Mesodermal cell (in vitro differentiated cells): ENCODE measurements around the gene SCEL.

Source experiments
- H3K27ac ChIP-seq: 2 replicates; pipeline ENCODE4 v1.7.0; 2013; ENCODE audit warnings: mild to moderate bottlenecking, low read depth, low read length, moderate library complexity; ENCODE audit not compliant: severe bottlenecking
- H3K36me3 ChIP-seq: 2 replicates; pipeline ENCODE4 v1.7.1; 2013; ENCODE audit warnings: mild to moderate bottlenecking, low read length, moderate library complexity; ENCODE audit not compliant: control insufficient read depth, insufficient read depth
- H3K4me1 ChIP-seq: one replicate; pipeline ENCODE4 v1.7.1; 2013; ENCODE audit warnings: mild to moderate bottlenecking, low read length; ENCODE audit not compliant: insufficient read depth, control insufficient read depth, poor library complexity, severe bottlenecking
- H3K4me3 ChIP-seq: 2 replicates; pipeline ENCODE4 v1.7.0; 2013; ENCODE audit warnings: low read length, control low read depth, mild to moderate bottlenecking; ENCODE audit not compliant: insufficient read depth, poor library complexity, severe bottlenecking; ENCODE audit errors: extremely low read depth
- H3K9me3 ChIP-seq: 2 replicates; pipeline ENCODE4 v1.7.1; 2013; ENCODE audit warnings: mild to moderate bottlenecking, low read length, moderate library complexity; ENCODE audit not compliant: control insufficient read depth
- WGBS, 2 experiments: methylation state at CpG; one replicate each; pipeline ENCODE4 v1.1.5; 2013; ENCODE audit warnings: missing lambda C conversion rate in 2 of 2; ENCODE audit not compliant: insufficient coverage in 2 of 2; 5-methylcytosine and 5-hydroxymethylcytosine counted together

Gene SCEL

GRCh38 chr13:77563111-77563510 is 27.6 kb downstream of the SCEL start:
- Histone ChIP-seq H3K4me1 (no peaks in the 10 kb centered on the region), H3K27ac (no peak overlapping the region), H3K4me3 (no peak overlapping the region), H3K9me3 (no peaks in the 10 kb centered on the region), H3K36me3 (no peaks in the 10 kb centered on the region)
- WGBS, 2 experiments = no CpG with 5 or more reads among the region's 1 CpG

DNA sequence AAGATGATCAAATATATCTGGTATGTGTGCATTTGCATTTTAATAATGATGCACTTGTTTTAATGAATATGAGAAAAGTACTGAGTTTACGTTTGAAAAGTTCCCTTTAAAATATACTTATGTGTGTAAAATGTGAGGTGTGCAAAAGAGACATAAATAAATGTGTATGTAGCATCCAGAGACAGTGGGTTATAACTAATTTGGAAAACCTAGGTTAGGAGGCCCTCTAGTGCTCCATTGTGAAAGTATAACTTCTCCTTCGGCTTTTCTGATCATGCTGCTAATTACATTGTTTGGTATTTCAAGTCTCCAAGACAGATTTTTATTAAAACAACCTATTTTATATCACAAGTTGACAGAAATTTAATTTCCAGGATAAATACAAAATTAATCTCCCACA is 30.1 kb downstream of the SCEL start:
- Histone ChIP-seq H3K27ac (no peak overlapping the region), H3K4me3 (no peak overlapping the region), H3K36me3 (no peaks in the 10 kb centered on the region), H3K4me1 (no peaks in the 10 kb centered on the region), H3K9me3 (no peaks in the 10 kb centered on the region)
- 0% methylated on average over 1 of the region's 2 CpGs; no CpG with 5 or more reads in 1 of the 2 experiments for WGBS, 2 experiments

- Histone ChIP-seq H3K4me3 (no peak overlapping the region), H3K36me3 (no peaks in the 10 kb centered on the region), H3K4me1 (no peaks in the 10 kb centered on the region), H3K27ac (no peak overlapping the region), H3K9me3 (no peaks in the 10 kb centered on the region)
- 83 to 92% methylated on average over 3 to 5 of the region's 5 CpGs for WGBS, 2 experiments
Measured at GRCh38 chr13:77571956-77572355, 36.5 kb downstream of the SCEL start.

DNA sequence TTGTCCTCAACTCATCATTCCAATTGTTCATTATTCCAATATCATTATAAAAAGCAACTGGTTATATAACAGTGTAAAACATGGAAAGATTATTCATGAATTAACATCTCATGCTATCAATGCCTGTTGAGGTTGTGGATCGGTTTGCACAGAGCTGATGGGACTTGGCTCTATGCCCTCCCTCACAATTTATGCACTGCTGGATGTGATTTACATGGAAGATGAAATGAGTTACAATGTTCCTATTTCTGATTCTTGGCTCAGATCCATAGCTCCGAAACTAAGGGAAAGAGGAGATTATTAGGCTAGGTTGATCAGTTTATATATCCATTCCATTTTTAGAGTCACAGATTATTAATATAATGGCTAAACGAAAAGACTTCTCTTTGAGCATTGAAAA is 38.6 kb downstream of the SCEL start:
- H3K4me1 ChIP-seq = no peaks in the 10 kb centered on the region
- H3K9me3 ChIP-seq = no peaks in the 10 kb centered on the region
- H3K36me3 ChIP-seq = no peaks in the 10 kb centered on the region
- H3K27ac ChIP-seq = no peak overlapping the region
- no peak overlapping the region for H3K4me3 ChIP-seq
- 100% methylated on average over 1 of the region's 3 CpGs; no CpG with 5 or more reads in 1 of the 2 experiments for WGBS, 2 experiments

- Histone ChIP-seq H3K27ac (no peak overlapping the region), H3K4me1 (no peaks in the 10 kb centered on the region), H3K9me3 (no peaks in the 10 kb centered on the region), H3K36me3 (no peaks in the 10 kb centered on the region), H3K4me3 (no peak overlapping the region)
- 100% methylated on average over 2 of the region's 2 CpGs; no CpG with 5 or more reads in 1 of the 2 experiments for WGBS, 2 experiments
Measured at GRCh38 chr13:77579959-77580358, 44.5 kb downstream of the SCEL start.

DNA sequence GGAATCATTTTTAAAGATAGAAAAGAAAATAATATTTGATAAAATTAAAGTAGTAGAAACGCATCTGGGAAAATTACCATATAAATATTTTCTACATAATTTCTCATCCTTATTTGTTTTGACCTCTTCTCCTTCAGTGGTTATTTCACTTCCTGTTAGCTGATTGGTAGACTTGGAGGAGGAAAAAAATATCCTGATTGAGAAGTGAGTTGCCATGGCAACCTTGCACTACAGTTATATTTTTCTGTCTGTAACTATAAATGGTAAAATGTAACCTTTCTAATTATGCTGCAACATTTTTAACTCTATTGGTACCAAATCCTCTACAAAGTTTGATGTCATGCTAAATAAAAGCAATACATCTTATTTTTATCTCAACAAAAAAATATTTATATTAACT is 45.2 kb downstream of the SCEL start:
- Histone ChIP-seq H3K36me3 (no peaks in the 10 kb centered on the region), H3K4me1 (no peaks in the 10 kb centered on the region), H3K27ac (no peak overlapping the region), H3K4me3 (no peak overlapping the region), H3K9me3 (no peaks in the 10 kb centered on the region)
- no CpG with 5 or more reads among the region's 1 CpG for WGBS, 2 experiments

DNA sequence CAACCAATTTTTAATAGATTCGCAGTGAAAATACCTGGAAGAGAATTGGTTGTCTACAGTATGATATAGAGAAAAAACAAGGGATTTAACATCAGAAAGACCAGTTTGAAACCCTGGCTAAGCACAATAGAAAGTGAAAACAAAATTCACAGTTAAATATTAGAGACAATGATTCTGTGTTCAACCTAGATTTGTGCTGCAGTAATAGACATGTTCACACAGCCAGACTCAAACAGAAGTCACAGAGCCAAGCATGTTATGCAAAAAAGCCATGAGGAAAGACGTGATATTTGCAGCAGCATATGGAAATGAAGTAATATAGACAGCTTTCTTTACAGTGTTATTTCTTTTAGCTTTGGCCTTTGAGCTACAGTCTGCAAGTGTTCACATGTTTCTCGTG is 48.1 kb downstream of the SCEL start:
- no peak overlapping the region for H3K4me3 ChIP-seq
- 89 to 100% methylated on average over 2 to 3 of the region's 3 CpGs for WGBS, 2 experiments
- H3K36me3 ChIP-seq = no peaks in the 10 kb centered on the region
- H3K4me1 ChIP-seq = no peaks in the 10 kb centered on the region
- H3K27ac ChIP-seq = no peak overlapping the region
- no peaks in the 10 kb centered on the region for H3K9me3 ChIP-seq

DNA sequence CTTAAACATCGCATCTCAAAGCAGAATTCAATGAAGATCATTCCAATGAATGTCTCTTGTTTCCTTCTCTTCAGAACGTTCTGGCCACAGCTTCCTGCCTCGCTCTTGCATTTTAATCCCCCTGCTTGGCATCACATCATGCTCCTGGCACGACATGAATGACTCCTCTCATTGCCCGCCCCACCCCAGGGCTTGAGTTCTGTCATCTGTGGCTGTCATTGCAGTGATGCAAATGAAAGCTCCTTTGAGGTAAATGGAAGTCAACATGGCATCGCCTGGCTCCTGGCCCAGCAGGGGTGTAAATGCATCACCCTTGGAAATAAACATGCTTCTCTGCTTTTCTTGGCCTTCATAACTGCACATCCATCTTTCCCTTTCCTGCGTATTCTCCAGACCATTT is 48.6 kb downstream of the SCEL start:
- 72 to 75% methylated on average over 5 to 6 of the region's 7 CpGs for WGBS, 2 experiments
- no peak overlapping the region for H3K4me3 ChIP-seq
- H3K4me1 ChIP-seq = no peaks in the 10 kb centered on the region
- no peaks in the 10 kb centered on the region for H3K9me3 ChIP-seq
- H3K27ac ChIP-seq = no peak overlapping the region
- H3K36me3 ChIP-seq = no peaks in the 10 kb centered on the region

DNA sequence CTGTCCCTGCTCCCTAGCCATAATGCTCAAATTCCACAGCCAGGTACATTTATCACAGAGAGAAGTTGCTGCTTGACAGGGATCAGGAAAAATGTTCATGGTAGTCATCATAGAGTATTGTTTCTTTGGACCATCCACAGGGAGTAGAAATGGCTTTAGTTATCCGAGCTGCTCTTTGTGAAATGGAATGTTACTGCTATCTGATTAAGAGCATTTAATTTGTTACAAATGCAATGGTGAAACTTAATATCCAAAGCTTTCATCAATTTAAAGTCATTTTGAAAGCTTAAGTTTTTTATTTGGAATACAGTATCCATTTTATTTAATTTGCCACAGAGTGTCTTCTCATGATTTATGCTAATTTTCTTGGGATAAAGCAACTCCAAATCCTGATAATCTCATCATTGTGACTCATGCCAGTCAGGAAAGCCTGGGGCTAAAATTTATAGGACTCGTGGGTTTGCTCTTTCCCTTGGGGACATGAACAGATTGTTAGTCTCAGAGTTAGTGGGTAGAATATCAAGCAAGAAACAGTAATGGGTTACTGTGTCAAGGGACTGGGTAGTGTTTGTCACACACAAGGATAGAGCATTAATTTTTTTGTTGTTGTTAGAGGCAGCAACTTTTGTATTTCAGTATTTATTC is 59.8 kb downstream of the SCEL start:
- Histone ChIP-seq H3K4me3 (no peak overlapping the region), H3K4me1 (no peaks in the 10 kb centered on the region), H3K27ac (no peak overlapping the region), H3K9me3 (no peaks in the 10 kb centered on the region), H3K36me3 (no peaks in the 10 kb centered on the region)
- WGBS, 2 experiments = 71% methylated on average over 1 of the region's 2 CpGs; no CpG with 5 or more reads in 1 of the 2 experiments

DNA sequence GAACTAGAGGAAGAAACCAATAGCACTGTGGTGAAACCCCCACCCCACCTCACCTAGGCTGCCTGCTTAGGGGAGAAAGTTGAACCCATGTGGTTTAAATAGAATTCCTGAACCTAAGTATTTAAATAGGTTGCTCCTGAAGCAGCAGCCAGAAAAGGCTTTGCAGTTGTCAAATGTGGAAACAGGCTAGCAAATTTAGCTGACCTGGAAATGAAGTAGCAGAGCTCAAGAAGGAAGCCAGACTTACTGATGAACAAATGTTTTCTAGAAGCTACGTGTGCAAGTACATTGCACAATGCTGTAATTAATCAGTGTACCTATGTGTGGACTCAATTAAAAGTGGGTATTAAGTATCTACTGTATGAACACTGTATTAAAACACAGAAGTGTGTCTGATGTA is 61.3 kb downstream of the SCEL start:
- H3K27ac ChIP-seq = no peak overlapping the region
- no peaks in the 10 kb centered on the region for H3K9me3 ChIP-seq
- no peak overlapping the region for H3K4me3 ChIP-seq
- WGBS, 2 experiments = 92% methylated on average over 1 of the region's 1 CpG; no CpG with 5 or more reads in 1 of the 2 experiments
- H3K36me3 ChIP-seq = no peaks in the 10 kb centered on the region
- H3K4me1 ChIP-seq = no peaks in the 10 kb centered on the region

DNA sequence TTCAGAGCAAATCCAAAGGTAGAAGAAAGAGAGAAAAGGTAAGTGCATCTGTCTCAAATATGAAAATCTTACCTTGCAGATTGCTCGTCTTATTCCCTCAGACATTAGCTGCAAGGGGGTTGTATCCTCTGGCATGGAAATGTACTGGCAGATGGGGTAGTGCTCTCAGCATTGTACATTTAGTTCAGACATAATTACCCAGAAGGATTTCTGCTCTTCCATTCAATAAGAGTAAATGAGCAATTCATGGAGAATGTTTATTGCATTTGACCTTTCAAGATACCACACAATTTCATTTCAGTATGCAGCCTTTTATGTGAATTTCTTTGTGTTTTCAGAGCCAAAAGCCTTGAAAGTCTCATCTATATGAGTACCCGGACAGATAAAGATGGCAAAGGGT is 63.8 kb downstream of the SCEL start:
- H3K4me1 ChIP-seq = no peaks in the 10 kb centered on the region
- no peak overlapping the region for H3K27ac ChIP-seq
- no peak overlapping the region for H3K4me3 ChIP-seq
- no peaks in the 10 kb centered on the region for H3K9me3 ChIP-seq
- 93 to 100% methylated on average over 1 of the region's 2 CpGs for WGBS, 2 experiments
- H3K36me3 ChIP-seq = no peaks in the 10 kb centered on the region
